Activated CD8-positive, alpha-beta T cell treated with anti-CD3 and anti-CD28 coated beads for 36 hours (primary cell): ENCODE data around the gene SLC38A6. TPM values are rescaled to one million over a fixed set of nuclear protein-coding genes. Genes with fewer than 3 reads are reported as not detected.

Experiments
- ATAC-seq: fragments of 200-7000 bp; cut with Tn5 transposase; one replicate; pipeline ENCODE4 v1.10.0; 2021; ENCODE audit warnings: mild to moderate bottlenecking, moderate library complexity
- CTCF ChIA-PET: fragments of 350-600 bp; sonication (Branson Sonifier 250); formaldehyde crosslinking; loops from one replicate; lab custom pipeline; 2021; ENCODE audit warnings: antibody characterized with exemption; lab: Charles Lee
- POLR2A ChIA-PET: fragments of 350-600 bp; sonication (Branson Sonifier 250); formaldehyde crosslinking; loops from one replicate; lab custom pipeline; 2021; ENCODE audit warnings: antibody characterized with exemption; lab: Charles Lee
- DNase-seq: peaks from one replicate; pipeline ENCODE4 v3.0.0-alpha.2; 2020
- H3K27ac Mint-ChIP-seq: one replicate; pipeline ENCODE4 v1.8.0; 2021; ENCODE audit warnings: mild to moderate bottlenecking, mixed read lengths
- H3K27me3 Mint-ChIP-seq: one replicate; pipeline ENCODE4 v1.8.0; 2021; ENCODE audit warnings: mixed read lengths
- H3K36me3 Mint-ChIP-seq: one replicate; pipeline ENCODE4 v1.8.0; 2021; ENCODE audit warnings: low read depth, mixed read lengths
- H3K4me1 Mint-ChIP-seq: one replicate; pipeline ENCODE4 v1.8.0; 2021; ENCODE audit warnings: low read depth, mixed read lengths
- H3K4me3 Mint-ChIP-seq: one replicate; pipeline ENCODE4 v1.8.0; 2021; ENCODE audit warnings: mild to moderate bottlenecking, moderate library complexity, mixed read lengths
- H3K9me3 Mint-ChIP-seq: one replicate; pipeline ENCODE4 v1.8.0; 2021; ENCODE audit warnings: mixed read lengths
- CTCF ChIP-seq: fragments of 200-600 bp; IDR thresholded peaks from one replicate; pipeline ENCODE4 v1.8.0; 2022; ENCODE audit warnings: antibody characterized with exemption, mild to moderate bottlenecking
- intact Hi-C: fragments of 100-400 bp; cut with micrococcal nuclease; formaldehyde crosslinking; loops from one replicate; pipeline ENCODE4 v1.10.0; 2022
- total RNA-seq, 2 experiments: library from RNA; stranded (reverse); gene quantifications; one replicate each; pipeline ENCODE4 v1.2.3, GENCODE V29; 2021

The SLC38A6 gene
- total RNA-seq, 2 experiments from 2014 or later: 2.9 to 3.9 TPM

- intact Hi-C loops: no loop called here
- Mint-ChIP-seq H3K27ac (no peak overlapping the region), H3K9me3 (peaks cover 32% of the 10 kb centered on the region), H3K36me3 (peaks cover 41% of the 10 kb centered on the region), H3K4me1 (peaks cover 13% of the 10 kb centered on the region), H3K4me3 (no peak overlapping the region), H3K27me3 (no peaks in the 10 kb centered on the region)
- DNase-seq (no peak), ATAC-seq (no peak)
- ChIA-PET POLR2A (no interaction called here), CTCF (no interaction called here)
- no peak for TF ChIP-seq CTCF
These were observed 24.8 kb upstream of the SLC38A6 start for GRCh38 chr14:60956202-60956601.

- ATAC-seq (no peak), DNase-seq (no peak)
- intact Hi-C loops: no loop called here
- Mint-ChIP-seq H3K36me3 (peaks cover 44% of the 10 kb centered on the region), H3K27me3 (no peaks in the 10 kb centered on the region), H3K27ac (no peak overlapping the region), H3K9me3 (peaks cover 32% of the 10 kb centered on the region), H3K4me3 (no peak overlapping the region), H3K4me1 (peaks cover 13% of the 10 kb centered on the region)
- ChIA-PET CTCF (no interaction called here), POLR2A (no interaction called here)
- no peak for TF ChIP-seq CTCF
These were observed 24.4 kb upstream of the SLC38A6 start for GRCh38 chr14:60956632-60957031.

DNA sequence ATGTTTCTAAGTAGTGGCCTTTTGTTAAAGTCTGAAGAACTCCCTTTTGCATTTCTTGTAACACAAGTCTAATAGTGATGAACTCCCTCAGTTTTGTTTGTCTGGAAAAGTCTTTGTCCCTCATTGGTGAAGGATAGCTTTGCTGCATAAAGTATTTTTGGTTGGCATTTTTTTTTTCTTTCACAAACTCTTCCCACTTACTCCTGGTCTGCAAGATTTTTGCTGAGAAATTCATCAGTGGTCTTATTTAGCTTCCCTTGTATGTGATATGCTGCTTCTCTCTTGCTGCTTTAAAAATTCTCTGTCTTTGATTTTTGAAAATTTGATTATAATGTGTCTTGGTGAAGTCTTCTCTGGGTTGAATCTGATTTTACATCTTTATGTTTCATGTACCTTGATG is 22.9 kb upstream of the SLC38A6 start:
- DNase-seq (no peak), ATAC-seq (no peak)
- ChIA-PET CTCF (interaction anchor here (1.1 kb wide), 1 partner anchor 333 kb away, joined by 4 read pairs; no protein-coding TSS in a partner anchor), POLR2A (no interaction called here)
- Mint-ChIP-seq H3K36me3 (peaks cover 44% of the 10 kb centered on the region), H3K27me3 (no peaks in the 10 kb centered on the region), H3K4me3 (no peak overlapping the region), H3K27ac (no peak overlapping the region), H3K4me1 (peaks cover 13% of the 10 kb centered on the region), H3K9me3 (peaks cover 32% of the 10 kb centered on the region)
- TF ChIP-seq CTCF: no peak
- intact Hi-C loops: no loop called here

DNA sequence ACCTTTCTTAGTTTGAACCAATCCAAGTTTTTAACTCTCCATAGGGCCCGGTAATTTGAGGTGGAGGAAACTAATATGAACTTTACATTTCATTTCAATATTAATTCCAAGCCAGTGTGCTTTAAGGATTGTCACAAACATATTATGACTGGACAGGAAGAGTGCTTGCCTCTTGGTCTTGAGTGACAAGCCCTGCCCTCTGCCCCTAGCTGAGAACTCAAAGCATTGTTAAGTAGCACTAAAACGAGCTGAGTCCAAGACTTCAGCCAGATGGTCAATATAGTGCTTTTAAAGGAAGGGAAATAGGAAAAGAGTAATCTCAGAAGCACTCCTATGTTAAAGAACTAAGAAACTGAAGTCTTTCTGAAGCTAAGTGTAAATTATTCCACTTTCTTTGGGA is 17.3 kb upstream of the SLC38A6 start:
- no peak overlapping the region for H3K27ac Mint-ChIP-seq
- no peak for DNase-seq
- CTCF ChIA-PET: interaction anchor here (1.3 kb wide), 1 partner anchor 19 kb away, joined by 3 read pairs; no protein-coding TSS in a partner anchor
- peaks cover 16% of the 10 kb centered on the region for H3K36me3 Mint-ChIP-seq
- no peak overlapping the region for H3K4me3 Mint-ChIP-seq
- intact Hi-C loops: no loop called here
- TF ChIP-seq CTCF: no peak
- POLR2A ChIA-PET: interaction anchor here (1.2 kb wide), 1 partner anchor 17 kb away, joined by 3 read pairs; the partner anchor contains the start of genes SLC38A6 and TRMT5
- peaks cover 13% of the 10 kb centered on the region for H3K4me1 Mint-ChIP-seq
- H3K9me3 Mint-ChIP-seq: peaks cover 6% of the 10 kb centered on the region
- ATAC-seq: no peak
- H3K27me3 Mint-ChIP-seq: no peaks in the 10 kb centered on the region

GRCh38 chr14:60964904-60965303 is 16.1 kb upstream of the SLC38A6 start:
- no peak overlapping the region for H3K27ac Mint-ChIP-seq
- no peak overlapping the region for H3K4me3 Mint-ChIP-seq
- H3K27me3 Mint-ChIP-seq: no peaks in the 10 kb centered on the region
- ChIA-PET CTCF (no interaction called here), POLR2A (interaction anchor here (1.0 kb wide), 1 partner anchor 16 kb away, joined by 3 read pairs; the partner anchor contains the start of genes SLC38A6 and TRMT5)
- H3K4me1 Mint-ChIP-seq: peaks cover 13% of the 10 kb centered on the region
- H3K9me3 Mint-ChIP-seq: no peaks in the 10 kb centered on the region
- ATAC-seq (no peak), DNase-seq (no peak)
- H3K36me3 Mint-ChIP-seq: peaks cover 9% of the 10 kb centered on the region
- intact Hi-C loops: no loop called here
- TF ChIP-seq CTCF: no peak
